ENCODE results near the gene TASP1. TPM values are rescaled to one million over a fixed set of nuclear protein-coding genes. Genes with fewer than 3 reads are reported as not detected.

Gene TASP1
- total RNA-seq, 2 experiments from 2014 or later, result 6.3 to 6.7 TPM

DNA sequence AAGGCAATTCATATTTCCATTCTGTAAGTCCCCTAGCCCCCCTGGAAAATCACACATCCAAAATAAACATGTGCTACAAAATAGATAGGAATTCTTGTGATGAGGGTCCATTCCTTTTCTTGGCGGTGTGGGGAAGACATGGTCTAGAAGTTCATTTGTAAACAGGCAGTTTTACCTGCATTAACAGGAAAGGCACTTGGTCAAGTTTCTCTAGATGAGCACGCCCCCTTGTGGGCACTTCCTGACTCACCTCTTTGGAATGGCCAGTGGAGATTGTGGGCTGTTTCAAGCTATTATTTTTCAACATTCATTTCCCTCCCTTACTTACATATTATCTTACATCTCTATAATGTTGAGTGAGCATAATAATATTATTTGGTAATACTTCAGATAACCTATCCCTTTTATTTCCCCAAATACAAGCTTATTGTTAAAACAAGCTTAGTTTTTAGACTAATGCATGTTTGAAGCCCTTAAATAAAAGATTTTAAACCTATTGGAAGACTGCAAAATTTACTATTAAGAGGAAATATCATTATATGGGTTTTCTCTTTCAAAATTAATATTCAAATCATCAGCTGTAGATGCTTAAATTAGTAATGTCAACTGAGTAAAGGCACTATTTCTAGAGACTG lies 92.1 kb downstream of the TASP1 start:
- Mint-ChIP-seq H3K27me3 (ENCODE audit: low read depth) (no peaks in the 10 kb centered on the region), H3K4me1 (ENCODE audit: low read depth) (no peaks in the 10 kb centered on the region), H3K27ac (no peak overlapping the region), H3K4me3 (no peak overlapping the region), H3K36me3 (ENCODE audit: low read depth) (no peaks in the 10 kb centered on the region), H3K9me3 (no peaks in the 10 kb centered on the region)
- peak; percentile 86 for DNase-seq
- CTCF ChIA-PET, result interaction anchor here (0.5 to 3.7 kb wide), 43 partner anchors 9 to 622 kb away, joined by 3 to 40 read pairs (median 4); no protein-coding TSS in a partner anchor
- intact Hi-C loops (cut with micrococcal nuclease), result loop anchor here (1.0 to 10.0 kb wide), 8 partner anchors 88 to 621 kb away; no protein-coding TSS in a partner anchor

- CTCF ChIA-PET, result interaction anchor here (0.6 to 3.7 kb wide), 31 partner anchors 8 to 619 kb away, joined by 3 to 40 read pairs (median 4); no protein-coding TSS in a partner anchor
- no peak overlapping the region for H3K4me3 Mint-ChIP-seq
Observed at GRCh38 chr20:13545790-13546189, 92.9 kb downstream of the TASP1 start.

DNA sequence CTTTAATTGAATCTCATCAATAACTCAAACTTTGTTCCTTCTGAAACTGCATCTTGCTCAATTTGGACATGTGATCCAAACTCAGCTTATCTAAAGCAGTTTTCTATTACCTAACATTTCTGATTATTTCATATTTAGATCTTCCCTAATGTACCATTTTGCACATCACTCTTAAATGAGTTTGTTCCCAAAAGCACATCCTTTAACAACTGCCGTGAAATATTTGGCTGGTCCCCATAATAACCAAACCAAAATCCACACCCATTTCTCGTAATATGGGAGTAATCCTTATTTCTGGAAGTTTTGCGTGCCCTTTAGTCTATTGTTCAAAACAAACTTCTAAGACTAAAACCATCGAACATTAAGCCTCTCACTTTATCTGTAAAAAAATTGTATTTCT lies 94.9 kb downstream of the TASP1 start:
- intact Hi-C loops (cut with micrococcal nuclease), result loop anchor here (10.0 kb wide), 1 partner anchor 511 kb away; no protein-coding TSS in a partner anchor
- no peak for DNase-seq
- CTCF ChIA-PET, result no interaction called here
- Mint-ChIP-seq H3K27ac (no peak overlapping the region), H3K36me3 (ENCODE audit: low read depth) (peaks cover 1% of the 10 kb centered on the region), H3K4me3 (no peak overlapping the region), H3K4me1 (ENCODE audit: low read depth) (no peaks in the 10 kb centered on the region), H3K27me3 (ENCODE audit: low read depth) (no peaks in the 10 kb centered on the region), H3K9me3 (no peaks in the 10 kb centered on the region)

More at GRCh38 chr20:13545790-13546189, 92.9 kb downstream of the TASP1 start:
- H3K27me3 Mint-ChIP-seq (ENCODE audit: low read depth), result no peaks in the 10 kb centered on the region
- DNase-seq, result no peak
- no peaks in the 10 kb centered on the region for H3K9me3 Mint-ChIP-seq
- H3K36me3 Mint-ChIP-seq (ENCODE audit: low read depth), result peaks cover 1% of the 10 kb centered on the region
- no peaks in the 10 kb centered on the region for H3K4me1 Mint-ChIP-seq (ENCODE audit: low read depth)
- intact Hi-C loops (cut with micrococcal nuclease), result loop anchor here (1.0 to 10.0 kb wide), 8 partner anchors 87 to 620 kb away; no protein-coding TSS in a partner anchor
- no peak overlapping the region for H3K27ac Mint-ChIP-seq

DNA sequence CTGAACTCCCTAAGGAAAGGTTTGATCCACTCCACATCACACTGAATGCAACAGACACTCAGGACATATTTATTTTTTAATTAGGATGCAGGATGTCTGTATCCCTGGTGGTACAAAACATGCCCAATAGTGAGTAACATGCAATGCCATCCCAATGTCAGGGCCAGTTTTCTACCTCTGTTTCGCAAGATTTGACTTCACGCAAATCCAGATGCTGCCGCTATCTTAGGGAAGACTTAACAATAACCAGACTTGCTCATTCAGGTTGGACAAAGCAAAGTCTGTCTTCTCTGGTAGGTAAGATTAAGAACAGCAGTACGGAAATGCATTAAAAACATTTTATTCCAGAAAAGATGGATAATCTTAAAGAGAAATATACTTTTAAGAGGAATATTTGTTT lies 103.1 kb downstream of the TASP1 start:
- H3K4me3 Mint-ChIP-seq, result no peak overlapping the region
- CTCF ChIA-PET, result interaction anchor here (1.5 kb wide), 1 partner anchor 11 kb away, joined by 7 read pairs; no protein-coding TSS in a partner anchor
- peaks cover 17% of the 10 kb centered on the region for H3K36me3 Mint-ChIP-seq (ENCODE audit: low read depth)
- no peaks in the 10 kb centered on the region for H3K4me1 Mint-ChIP-seq (ENCODE audit: low read depth)
- no peak for DNase-seq
- no peak overlapping the region for H3K27ac Mint-ChIP-seq
- intact Hi-C loops (cut with micrococcal nuclease), result no loop called here
- no peaks in the 10 kb centered on the region for H3K9me3 Mint-ChIP-seq
- H3K27me3 Mint-ChIP-seq (ENCODE audit: low read depth), result no peaks in the 10 kb centered on the region

DNA sequence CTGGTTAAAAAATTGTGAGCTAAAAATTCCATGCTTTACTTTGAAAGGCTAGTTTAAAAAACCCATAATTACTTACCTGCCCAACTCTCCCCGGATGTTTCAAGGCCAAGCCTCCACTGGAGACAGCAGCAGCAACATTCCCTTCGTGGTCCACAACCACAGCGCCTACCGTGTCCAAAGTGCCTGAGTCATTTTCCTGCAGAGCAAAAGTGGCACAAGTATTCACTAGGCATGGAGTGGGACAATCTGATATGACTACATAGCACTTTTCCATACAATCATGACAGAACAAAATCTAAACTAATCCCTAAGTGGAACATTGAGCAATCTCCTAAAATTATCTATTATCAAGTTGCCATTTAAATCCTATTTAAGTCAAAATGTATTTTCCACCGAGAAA lies 104.8 kb downstream of the TASP1 start:
- Mint-ChIP-seq H3K4me1 (ENCODE audit: low read depth) (no peaks in the 10 kb centered on the region), H3K9me3 (no peaks in the 10 kb centered on the region), H3K27ac (no peak overlapping the region), H3K27me3 (ENCODE audit: low read depth) (no peaks in the 10 kb centered on the region), H3K36me3 (ENCODE audit: low read depth) (peaks cover 17% of the 10 kb centered on the region), H3K4me3 (no peak overlapping the region)
- CTCF ChIA-PET, result interaction anchor here (0.6 to 1.5 kb wide), 3 partner anchors 13 to 208 kb away, joined by 4 to 7 read pairs (median 4); no protein-coding TSS in a partner anchor
- DNase-seq, result no peak
- intact Hi-C loops (cut with micrococcal nuclease), result no loop called here

DNA sequence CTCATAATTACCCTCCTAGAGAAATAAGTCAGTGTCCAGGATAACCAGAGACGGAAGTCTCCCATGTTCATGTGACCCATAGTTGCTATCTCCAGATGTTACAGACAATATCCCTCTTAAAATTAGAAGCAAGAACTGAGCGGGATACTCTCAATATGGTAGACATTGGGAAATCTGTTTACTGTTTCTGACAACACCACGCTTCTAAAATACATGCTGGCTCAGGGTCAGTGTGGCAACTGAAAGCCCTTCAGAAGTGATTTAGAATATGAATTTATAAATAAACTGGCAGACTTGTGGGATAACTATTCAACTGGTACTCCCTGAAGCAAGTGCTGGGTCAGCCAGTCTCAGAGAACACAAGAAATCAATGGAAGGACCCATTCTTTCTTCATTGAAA lies 108.6 kb downstream of the TASP1 start:
- CTCF ChIA-PET, result interaction anchor here (1.7 to 3.1 kb wide), 2 partner anchors 17 to 228 kb away, joined by 3 to 17 read pairs; no protein-coding TSS in a partner anchor
- Mint-ChIP-seq H3K4me1 (ENCODE audit: low read depth) (no peaks in the 10 kb centered on the region), H3K36me3 (ENCODE audit: low read depth) (peaks cover 44% of the 10 kb centered on the region), H3K27ac (no peak overlapping the region), H3K4me3 (no peak overlapping the region), H3K9me3 (no peaks in the 10 kb centered on the region), H3K27me3 (ENCODE audit: low read depth) (no peaks in the 10 kb centered on the region)
- intact Hi-C loops (cut with micrococcal nuclease), result no loop called here
- no peak for DNase-seq

DNA sequence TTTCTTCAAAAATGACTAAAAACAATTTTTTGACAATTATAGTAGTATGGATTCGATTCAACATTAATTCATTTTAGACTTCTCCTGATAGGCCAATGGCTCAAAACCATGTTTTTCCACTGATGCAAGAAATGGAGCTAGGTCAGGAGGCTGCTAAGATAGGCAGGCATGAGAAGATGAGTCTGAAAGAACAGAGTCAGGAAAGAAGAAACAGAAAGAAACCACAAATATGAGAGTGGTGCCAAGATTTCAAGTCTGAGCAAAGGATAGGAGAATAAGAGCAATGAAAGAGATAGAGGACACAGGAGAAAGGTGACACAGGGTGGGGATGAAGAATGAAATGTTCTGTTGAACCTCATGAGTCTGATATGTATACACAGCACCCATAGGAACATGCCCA lies 112.2 kb downstream of the TASP1 start:
- H3K36me3 Mint-ChIP-seq (ENCODE audit: low read depth), result peaks cover 61% of the 10 kb centered on the region
- H3K27me3 Mint-ChIP-seq (ENCODE audit: low read depth), result no peaks in the 10 kb centered on the region
- peaks cover 10% of the 10 kb centered on the region for H3K9me3 Mint-ChIP-seq
- H3K27ac Mint-ChIP-seq, result no peak overlapping the region
- CTCF ChIA-PET, result no interaction called here
- no peaks in the 10 kb centered on the region for H3K4me1 Mint-ChIP-seq (ENCODE audit: low read depth)
- DNase-seq, result no peak
- no peak overlapping the region for H3K4me3 Mint-ChIP-seq
- intact Hi-C loops (cut with micrococcal nuclease), result no loop called here

- DNase-seq, result no peak
- Mint-ChIP-seq H3K4me3 (no peak overlapping the region), H3K4me1 (ENCODE audit: low read depth) (no peaks in the 10 kb centered on the region), H3K9me3 (peaks cover 10% of the 10 kb centered on the region), H3K27me3 (ENCODE audit: low read depth) (no peaks in the 10 kb centered on the region), H3K36me3 (ENCODE audit: low read depth) (peaks cover 61% of the 10 kb centered on the region), H3K27ac (no peak overlapping the region)
- CTCF ChIA-PET, result no interaction called here
- intact Hi-C loops (cut with micrococcal nuclease), result no loop called here
Observed at GRCh38 chr20:13525225-13525940, 113.3 kb downstream of the TASP1 start.

- CTCF ChIA-PET, result no interaction called here
- Mint-ChIP-seq H3K9me3 (peaks cover 10% of the 10 kb centered on the region), H3K4me1 (ENCODE audit: low read depth) (no peaks in the 10 kb centered on the region), H3K27ac (no peak overlapping the region), H3K27me3 (ENCODE audit: low read depth) (no peaks in the 10 kb centered on the region), H3K4me3 (no peak overlapping the region), H3K36me3 (ENCODE audit: low read depth) (peaks cover 63% of the 10 kb centered on the region)
- intact Hi-C loops (cut with micrococcal nuclease), result no loop called here
- DNase-seq, result no peak
Observed at GRCh38 chr20:13524339-13524738, 114.4 kb downstream of the TASP1 start.

DNA sequence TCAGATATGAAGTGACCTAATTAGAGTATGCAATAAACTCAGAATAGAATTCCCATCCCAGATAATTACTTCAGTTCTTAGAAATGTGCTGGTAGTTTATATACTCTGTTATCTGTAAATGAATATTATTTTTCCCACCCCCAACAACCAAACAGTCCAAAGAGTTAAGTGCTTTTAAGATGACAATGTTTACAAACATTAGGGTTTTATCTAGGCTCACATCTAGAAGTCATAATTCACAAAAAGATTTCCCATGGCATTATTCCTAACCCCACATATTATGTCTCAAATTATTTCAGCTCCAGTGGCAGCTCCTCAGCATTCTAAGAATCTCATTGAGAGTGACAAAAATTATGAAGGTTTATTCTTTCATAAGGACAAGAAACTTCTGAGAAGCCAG lies 120.9 kb downstream of the TASP1 start:
- H3K27ac Mint-ChIP-seq, result no peak overlapping the region
- peaks cover 10% of the 10 kb centered on the region for H3K9me3 Mint-ChIP-seq

GRCh38 chr20:13515796-13516558 lies 122.8 kb downstream of the TASP1 start:
- Mint-ChIP-seq H3K4me3 (no peak overlapping the region), H3K4me1 (ENCODE audit: low read depth) (peaks cover 3% of the 10 kb centered on the region), H3K9me3 (no peaks in the 10 kb centered on the region), H3K27me3 (ENCODE audit: low read depth) (no peaks in the 10 kb centered on the region), H3K36me3 (ENCODE audit: low read depth) (peaks cover 54% of the 10 kb centered on the region), H3K27ac (no peak overlapping the region)
- no peak for DNase-seq
- intact Hi-C loops (cut with micrococcal nuclease), result no loop called here
- CTCF ChIA-PET, result no interaction called here

More for the DNA sequence above, 120.9 kb downstream of the TASP1 start:
- no peak overlapping the region for H3K4me3 Mint-ChIP-seq
- peaks cover 3% of the 10 kb centered on the region for H3K4me1 Mint-ChIP-seq (ENCODE audit: low read depth)
- no peak for DNase-seq
- no peaks in the 10 kb centered on the region for H3K27me3 Mint-ChIP-seq (ENCODE audit: low read depth)
- CTCF ChIA-PET, result no interaction called here
- intact Hi-C loops (cut with micrococcal nuclease), result no loop called here
- peaks cover 62% of the 10 kb centered on the region for H3K36me3 Mint-ChIP-seq (ENCODE audit: low read depth)

DNA sequence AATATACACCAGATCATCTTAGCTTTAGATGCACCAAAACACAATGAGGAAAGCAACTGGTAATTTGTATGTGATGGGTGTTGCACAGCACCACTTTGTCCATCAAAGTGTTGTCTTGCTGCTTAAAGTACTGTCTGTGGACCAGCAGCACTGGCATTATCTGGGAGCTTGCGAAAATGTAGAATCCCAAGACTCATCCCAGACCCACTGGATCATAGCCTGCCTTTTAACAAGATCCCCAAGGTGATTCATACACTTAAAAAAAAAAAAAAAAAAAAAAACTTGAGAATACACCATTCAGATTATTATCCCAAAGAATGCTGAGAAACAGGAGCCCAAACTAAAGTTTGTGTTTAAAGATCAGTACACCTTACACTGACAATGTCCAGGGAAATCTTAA lies 123.4 kb downstream of the TASP1 start:
- CTCF ChIA-PET, result no interaction called here
- no peak overlapping the region for H3K27ac Mint-ChIP-seq
- no peak overlapping the region for H3K4me3 Mint-ChIP-seq
- H3K4me1 Mint-ChIP-seq (ENCODE audit: low read depth), result peaks cover 3% of the 10 kb centered on the region
- H3K27me3 Mint-ChIP-seq (ENCODE audit: low read depth), result no peaks in the 10 kb centered on the region
- DNase-seq, result no peak
- H3K9me3 Mint-ChIP-seq, result peaks cover 3% of the 10 kb centered on the region
- intact Hi-C loops (cut with micrococcal nuclease), result no loop called here
- H3K36me3 Mint-ChIP-seq (ENCODE audit: low read depth), result peaks cover 52% of the 10 kb centered on the region

All from activated naive CD4-positive, alpha-beta T cell treated with anti-CD3 and anti-CD28 coated beads for 36 hours (primary cell).